GM23338 (cell line): ENCODE data around the gene ST8SIA6. TPM values are rescaled to one million over a fixed set of nuclear protein-coding genes. Genes with fewer than 3 reads are reported as not detected.

Experiments
- ATAC-seq: fragments of 200-7000 bp; cut with Tn5 transposase; 3 replicates; pipeline ENCODE4 v1.9.1; 2020
- DNase-seq: peaks from one replicate; pipeline ENCODE4 v3.0.0-alpha.2; 2015; ENCODE audit warnings: low spot score
- H2AFZ ChIP-seq: fragments of 200-600 bp; sonication (generic); 2 replicates; pipeline ENCODE4 v1.8.0; 2016; ENCODE audit warnings: antibody characterized with exemption, mild to moderate bottlenecking, moderate library complexity
- H3F3A ChIP-seq: fragments of 200-600 bp; sonication (generic); replicated peaks from 2 replicates; pipeline ENCODE4 v1.8.0; 2017; ENCODE audit warnings: antibody characterized with exemption, mixed run types, low read depth
- H3K27ac ChIP-seq: fragments of 200-600 bp; sonication (generic); 2 replicates; pipeline ENCODE4 v1.6.1; 2016; ENCODE audit warnings: low read depth
- H3K27me3 ChIP-seq: fragments of 200-600 bp; sonication (generic); 2 replicates; pipeline ENCODE4 v1.8.0; 2016; ENCODE audit warnings: mild to moderate bottlenecking, mixed run types, moderate library complexity; ENCODE audit not compliant: insufficient read depth
- H3K36me3 ChIP-seq: fragments of 200-600 bp; sonication (generic); 2 replicates; pipeline ENCODE4 v1.8.0; 2016; ENCODE audit warnings: mild to moderate bottlenecking; ENCODE audit not compliant: insufficient read depth
- H3K4me1 ChIP-seq: fragments of 200-600 bp; sonication (generic); 2 replicates; pipeline ENCODE4 v1.8.0; 2016; ENCODE audit warnings: mild to moderate bottlenecking, moderate library complexity; ENCODE audit not compliant: insufficient read depth
- H3K4me2 ChIP-seq: fragments of 200-600 bp; sonication (generic); 2 replicates; pipeline ENCODE4 v1.7.1; 2017; ENCODE audit warnings: mixed run types
- H3K4me3 ChIP-seq: fragments of 200-600 bp; sonication (generic); 2 replicates; pipeline ENCODE4 v1.6.1; 2016; ENCODE audit warnings: mixed run types
- H3K79me2 ChIP-seq: fragments of 200-600 bp; sonication (generic); replicated peaks from 2 replicates; pipeline ENCODE4 v1.8.0; 2017; ENCODE audit warnings: mild to moderate bottlenecking; ENCODE audit not compliant: insufficient read depth
- H3K9me2 ChIP-seq: fragments of 200-600 bp; sonication (generic); 2 replicates; pipeline ENCODE4 v1.8.0; 2017; ENCODE audit not compliant: insufficient read depth
- H4K20me1 ChIP-seq: fragments of 200-600 bp; sonication (generic); replicated peaks from 2 replicates; pipeline ENCODE4 v1.8.0; 2017; ENCODE audit warnings: mild to moderate bottlenecking; ENCODE audit not compliant: insufficient read depth
- H3K27ac Mint-ChIP-seq: 2 replicates; pipeline ENCODE4 v1.8.0; 2020; ENCODE audit warnings: inconsistent platforms, mild to moderate bottlenecking, moderate library complexity, mixed read lengths
- H3K27me3 Mint-ChIP-seq: 3 replicates; pipeline ENCODE4 v1.8.0; 2022; ENCODE audit warnings: low read depth, mild to moderate bottlenecking, moderate library complexity, mixed read lengths, inconsistent platforms; ENCODE audit not compliant: insufficient read depth, poor library complexity
- H3K36me3 Mint-ChIP-seq: 3 replicates; pipeline ENCODE4 v1.8.0; 2021; ENCODE audit warnings: low read depth, mild to moderate bottlenecking, inconsistent platforms, moderate library complexity, mixed read lengths
- H3K4me1 Mint-ChIP-seq: 3 replicates; pipeline ENCODE4 v1.8.0; 2020; ENCODE audit warnings: mild to moderate bottlenecking, inconsistent platforms, mixed read lengths
- H3K4me3 Mint-ChIP-seq: 3 replicates; pipeline ENCODE4 v1.8.0; 2021; ENCODE audit warnings: moderate library complexity, mild to moderate bottlenecking, inconsistent platforms, mixed read lengths
- H3K9me3 Mint-ChIP-seq: 3 replicates; pipeline ENCODE4 v1.8.0; 2020; ENCODE audit warnings: moderate library complexity, mild to moderate bottlenecking, inconsistent platforms, mixed read lengths
- CREB1 ChIP-seq: fragments of 250-450 bp; sonication (Bioruptor Pico); IDR thresholded peaks from 2 replicates; pipeline ENCODE4 v1.5.0; 2020; ENCODE audit warnings: low read depth, mild to moderate bottlenecking, moderate library complexity
- CTCF ChIP-seq, 2 experiments: fragments of 200-600 bp in 1 of 2; sonication (generic) in 1 of 2; conservative IDR thresholded peaks; 2 replicates each; pipeline versions ENCODE4 v1.5.1 to v1.6.1; 2016 to 2017; ENCODE audit warnings: antibody characterized with exemption in 2 of 2, low read depth in 2 of 2, mild to moderate bottlenecking in 2 of 2, moderate library complexity in 1 of 2
- EZH2 ChIP-seq: fragments of 200-600 bp; sonication (generic); IDR thresholded peaks from one replicate; pipeline ENCODE4 v1.8.0; 2017; ENCODE audit warnings: antibody characterized with exemption, mild to moderate bottlenecking, low read depth; ENCODE audit not compliant: unreplicated experiment
- NANOG ChIP-seq: IDR thresholded peaks from 2 replicates; pipeline ENCODE4 v1.6.1; 2016; ENCODE audit warnings: antibody characterized with exemption, borderline replicate concordance
- REST ChIP-seq: IDR thresholded peaks from one replicate; pipeline ENCODE4 v1.6.1; 2018; ENCODE audit warnings: antibody characterized with exemption; ENCODE audit not compliant: unreplicated experiment
- ZNF114 ChIP-seq: fragments of 250-450 bp; sonication (Bioruptor Pico); IDR thresholded peaks from 2 replicates; pipeline ENCODE4 v1.5.0; 2020; ENCODE audit warnings: mild to moderate bottlenecking, moderate library complexity
- ZNF331 ChIP-seq: fragments of 250-450 bp; sonication (Bioruptor Pico); IDR thresholded peaks from 2 replicates; pipeline ENCODE4 v1.5.0; 2020; ENCODE audit warnings: low read depth, mild to moderate bottlenecking, moderate library complexity
- polyA plus RNA-seq: library from polyadenylated mRNA; unstranded; fragments of >200 nt; fragmentation: Nextera tagmentation; extraction: Ambion mirVana; gene quantifications from 2 replicates; pipeline ENCODE4 v1.2.1, GENCODE V29; 2016
- total RNA-seq: library from RNA; depleted of rRNA; stranded (reverse); fragments of >200 nt; shearing (Covaris generic); gene quantifications from 2 replicates; pipeline ENCODE4 v1.2.3, GENCODE V29; 2014
- TF ChIP-seq, protein P1 (sequence below): fragments of 250-450 bp; sonication (Bioruptor Pico); IDR thresholded peaks from 2 replicates; pipeline ENCODE4 v1.5.0; 2020; ENCODE audit warnings: mild to moderate bottlenecking, moderate library complexity

ST8SIA6 gene
- total and polyA plus RNA-seq, 2 experiments from 2014 or later: 1.6 to 2.3 TPM

GRCh38 chr10:17386021-17386420 lies 68.4 kb downstream of the ST8SIA6 start:
- Histone ChIP-seq H3K36me3 (no peaks in the 10 kb centered on the region), H3K4me1 (peaks cover 3% of the 10 kb centered on the region), H3K4me2 (no peak overlapping the region), H3K9me2 (no peaks in the 10 kb centered on the region), H3F3A (no peaks in the 10 kb centered on the region), H3K4me3 (no peak overlapping the region), H3K27me3 (no peaks in the 10 kb centered on the region), H3K79me2 (no peaks in the 10 kb centered on the region), H4K20me1 (no peaks in the 10 kb centered on the region), H3K27ac (no peak overlapping the region), H2AFZ (no peak overlapping the region)
- H3K9me3 Mint-ChIP-seq: no peaks in the 10 kb centered on the region
- ATAC-seq: no peak
- no peak overlapping the region for H3K27ac Mint-ChIP-seq
- H3K4me1 Mint-ChIP-seq: peaks cover 35% of the 10 kb centered on the region
- TF ChIP-seq ZNF331 (CRISPR knock-in tag) (no peak), REST (no peak), CREB1 (CRISPR knock-in tag) (no peak), CTCF (conservative IDR thresholded peaks at IDR 0.05; ENCODE audit: low read depth in 2 of 2) (no peak), EZH2 (no peak), NANOG (no peak), ZNF114 (no peak)
- TF ChIP-seq, protein P1, sequence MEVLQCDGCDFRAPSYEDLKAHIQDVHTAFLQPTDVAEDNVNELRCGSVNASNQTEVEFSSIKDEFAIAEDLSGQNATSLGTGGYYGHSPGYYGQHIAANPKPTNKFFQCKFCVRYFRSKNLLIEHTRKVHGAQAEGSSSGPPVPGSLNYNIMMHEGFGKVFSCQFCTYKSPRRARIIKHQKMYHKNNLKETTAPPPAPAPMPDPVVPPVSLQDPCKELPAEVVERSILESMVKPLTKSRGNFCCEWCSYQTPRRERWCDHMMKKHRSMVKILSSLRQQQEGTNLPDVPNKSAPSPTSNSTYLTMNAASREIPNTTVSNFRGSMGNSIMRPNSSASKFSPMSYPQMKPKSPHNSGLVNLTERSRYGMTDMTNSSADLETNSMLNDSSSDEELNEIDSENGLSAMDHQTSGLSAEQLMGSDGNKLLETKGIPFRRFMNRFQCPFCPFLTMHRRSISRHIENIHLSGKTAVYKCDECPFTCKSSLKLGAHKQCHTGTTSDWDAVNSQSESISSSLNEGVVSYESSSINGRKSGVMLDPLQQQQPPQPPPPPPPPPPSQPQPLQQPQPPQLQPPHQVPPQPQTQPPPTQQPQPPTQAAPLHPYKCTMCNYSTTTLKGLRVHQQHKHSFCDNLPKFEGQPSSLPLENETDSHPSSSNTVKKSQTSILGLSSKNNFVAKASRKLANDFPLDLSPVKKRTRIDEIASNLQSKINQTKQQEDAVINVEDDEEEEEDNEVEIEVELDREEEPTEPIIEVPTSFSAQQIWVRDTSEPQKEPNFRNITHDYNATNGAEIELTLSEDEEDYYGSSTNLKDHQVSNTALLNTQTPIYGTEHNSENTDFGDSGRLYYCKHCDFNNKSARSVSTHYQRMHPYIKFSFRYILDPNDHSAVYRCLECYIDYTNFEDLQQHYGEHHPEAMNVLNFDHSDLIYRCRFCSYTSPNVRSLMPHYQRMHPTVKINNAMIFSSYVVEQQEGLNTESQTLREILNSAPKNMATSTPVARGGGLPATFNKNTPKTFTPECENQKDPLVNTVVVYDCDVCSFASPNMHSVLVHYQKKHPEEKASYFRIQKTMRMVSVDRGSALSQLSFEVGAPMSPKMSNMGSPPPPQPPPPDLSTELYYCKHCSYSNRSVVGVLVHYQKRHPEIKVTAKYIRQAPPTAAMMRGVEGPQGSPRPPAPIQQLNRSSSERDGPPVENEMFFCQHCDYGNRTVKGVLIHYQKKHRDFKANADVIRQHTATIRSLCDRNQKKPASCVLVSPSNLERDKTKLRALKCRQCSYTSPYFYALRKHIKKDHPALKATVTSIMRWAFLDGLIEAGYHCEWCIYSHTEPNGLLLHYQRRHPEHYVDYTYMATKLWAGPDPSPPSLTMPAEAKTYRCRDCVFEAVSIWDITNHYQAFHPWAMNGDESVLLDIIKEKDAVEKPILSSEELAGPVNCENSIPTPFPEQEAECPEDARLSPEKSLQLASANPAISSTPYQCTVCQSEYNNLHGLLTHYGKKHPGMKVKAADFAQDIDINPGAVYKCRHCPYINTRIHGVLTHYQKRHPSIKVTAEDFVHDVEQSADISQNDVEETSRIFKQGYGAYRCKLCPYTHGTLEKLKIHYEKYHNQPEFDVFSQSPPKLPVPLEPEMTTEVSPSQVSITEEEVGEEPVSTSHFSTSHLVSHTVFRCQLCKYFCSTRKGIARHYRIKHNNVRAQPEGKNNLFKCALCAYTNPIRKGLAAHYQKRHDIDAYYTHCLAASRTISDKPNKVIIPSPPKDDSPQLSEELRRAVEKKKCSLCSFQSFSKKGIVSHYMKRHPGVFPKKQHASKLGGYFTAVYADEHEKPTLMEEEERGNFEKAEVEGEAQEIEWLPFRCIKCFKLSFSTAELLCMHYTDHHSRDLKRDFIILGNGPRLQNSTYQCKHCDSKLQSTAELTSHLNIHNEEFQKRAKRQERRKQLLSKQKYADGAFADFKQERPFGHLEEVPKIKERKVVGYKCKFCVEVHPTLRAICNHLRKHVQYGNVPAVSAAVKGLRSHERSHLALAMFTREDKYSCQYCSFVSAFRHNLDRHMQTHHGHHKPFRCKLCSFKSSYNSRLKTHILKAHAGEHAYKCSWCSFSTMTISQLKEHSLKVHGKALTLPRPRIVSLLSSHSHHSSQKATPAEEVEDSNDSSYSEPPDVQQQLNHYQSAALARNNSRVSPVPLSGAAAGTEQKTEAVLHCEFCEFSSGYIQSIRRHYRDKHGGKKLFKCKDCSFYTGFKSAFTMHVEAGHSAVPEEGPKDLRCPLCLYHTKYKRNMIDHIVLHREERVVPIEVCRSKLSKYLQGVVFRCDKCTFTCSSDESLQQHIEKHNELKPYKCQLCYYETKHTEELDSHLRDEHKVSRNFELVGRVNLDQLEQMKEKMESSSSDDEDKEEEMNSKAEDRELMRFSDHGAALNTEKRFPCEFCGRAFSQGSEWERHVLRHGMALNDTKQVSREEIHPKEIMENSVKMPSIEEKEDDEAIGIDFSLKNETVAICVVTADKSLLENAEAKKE (CRISPR knock-in tag): no peak
- H3K4me3 Mint-ChIP-seq: no peak overlapping the region
- DNase-seq: no peak
- no peaks in the 10 kb centered on the region for H3K36me3 Mint-ChIP-seq
- peaks cover 3% of the 10 kb centered on the region for H3K27me3 Mint-ChIP-seq
